Ammon's horn (tissue), 1 donor: ENCODE results near the gene SDR39U1.

Experiments used
- DNase-seq: peaks from one replicate; pipeline ENCODE4 v3.0.0-alpha.2; 2016; ENCODE audit warnings: low spot score

Gene SDR39U1

GRCh38 chr14:24390701-24391468, 51.7 kb downstream of the SDR39U1 start:
- DNase-seq = no peak
